ENCODE data around the gene LMNA.
A peak's percentile ranks its signal among the peaks of the same experiment; 100 is the strongest.

The LMNA gene

GRCh38 chr1:156082309-156083091 is 32.0 kb upstream of the LMNA start, which contains the start of gene MEX3A:
Gene MEX3A (minus strand): TSS chr1:156082465. CDS start chr1:156081998, 467 bp downstream.
- peak; percentile 74 for DNase-seq (ENCODE audit: low read depth)

- DNase-seq (ENCODE audit: low read depth): no peak
These were observed 30.4 kb upstream of the LMNA start for GRCh38 chr1:156083800-156084790.

- peak; percentile 56 for DNase-seq (ENCODE audit: low read depth)
These were observed 28.3 kb upstream of the LMNA start for GRCh38 chr1:156086256-156086662.

GRCh38 chr1:156089704-156090103 is 24.8 kb upstream of the LMNA start:
- DNase-seq (ENCODE audit: low read depth): no peak

- no peak for DNase-seq (ENCODE audit: low read depth)
These were observed 24.2 kb upstream of the LMNA start for GRCh38 chr1:156090138-156090839.

- DNase-seq (ENCODE audit: low read depth): peak; percentile 79
These were observed 23.7 kb upstream of the LMNA start for GRCh38 chr1:156090840-156091188.

- no peak for DNase-seq (ENCODE audit: low read depth)
These were observed 22.9 kb upstream of the LMNA start for GRCh38 chr1:156091610-156092009.

GRCh38 chr1:156095906-156096508 is 18.5 kb upstream of the LMNA start:
- no peak for DNase-seq (ENCODE audit: low read depth)

GRCh38 chr1:156096640-156097391 is 17.7 kb upstream of the LMNA start:
- peak; percentile 88 for DNase-seq (ENCODE audit: low read depth)

GRCh38 chr1:156097499-156098178 is 16.9 kb upstream of the LMNA start:
- no peak for DNase-seq (ENCODE audit: low read depth)

GRCh38 chr1:156098784-156099183 is 15.7 kb upstream of the LMNA start:
- no peak for DNase-seq (ENCODE audit: low read depth)

GRCh38 chr1:156099282-156099681 is 15.2 kb upstream of the LMNA start:
- DNase-seq (ENCODE audit: low read depth): no peak

GRCh38 chr1:156100205-156100995 is 14.1 kb upstream of the LMNA start:
- no peak for DNase-seq (ENCODE audit: low read depth)

GRCh38 chr1:156101880-156102279 is 12.6 kb upstream of the LMNA start:
- DNase-seq (ENCODE audit: low read depth): peak; percentile 64

- peak; percentile 75 for DNase-seq (ENCODE audit: low read depth)
These were observed 11.6 kb upstream of the LMNA start for GRCh38 chr1:156102633-156103511.

GRCh38 chr1:156103521-156103947 is 11.0 kb upstream of the LMNA start:
- peak; percentile 79 for DNase-seq (ENCODE audit: low read depth)

GRCh38 chr1:156104065-156104810 is 10.3 kb upstream of the LMNA start:
- DNase-seq (ENCODE audit: low read depth): peak; percentile 91
